HCT116 (cell line): ENCODE measurements around the gene ATP2A3.

ENCODE experiments used
- ELF1 ChIP-seq: IDR thresholded peaks from 2 replicates; pipeline ENCODE4 v1.6.1; 2012; ENCODE audit warnings: low read depth, borderline replicate concordance
- EZH2 ChIP-seq: fragments of 200-600 bp; sonication (generic); IDR thresholded peaks from 2 replicates; pipeline ENCODE4 v1.6.1; 2017; ENCODE audit warnings: antibody characterized with exemption, mixed run types
- POLR2A ChIP-seq: IDR thresholded peaks from 2 replicates; pipeline ENCODE4 v1.7.0; 2011; ENCODE audit warnings: borderline replicate concordance; ENCODE audit not compliant: insufficient read depth, insufficient read length; ENCODE audit errors: extremely low read depth
- POLR2AphosphoS5 ChIP-seq: IDR thresholded peaks from 2 replicates; pipeline ENCODE4 v1.6.1; 2011; ENCODE audit warnings: mild to moderate bottlenecking, low read depth, low read length, moderate library complexity
- RAD21 ChIP-seq: IDR thresholded peaks from 2 replicates; pipeline ENCODE4 v1.6.1; 2012; ENCODE audit warnings: low read depth, mild to moderate bottlenecking
- SIN3A ChIP-seq: IDR thresholded peaks from 2 replicates; pipeline ENCODE4 v1.6.1; 2012; ENCODE audit warnings: low read depth
- SRF ChIP-seq: IDR thresholded peaks from 2 replicates; pipeline ENCODE4 v1.6.1; 2012; ENCODE audit warnings: low read depth
- TCF7L2 ChIP-seq: IDR thresholded peaks from 2 replicates; pipeline ENCODE4 v1.7.0; 2011; ENCODE audit warnings: borderline replicate concordance, inconsistent platforms; ENCODE audit not compliant: insufficient read depth, insufficient read length; ENCODE audit errors: extremely low read depth
- ZNF274 ChIP-seq: fragments of 200-500 bp; sonication (Bioruptor generic); IDR thresholded peaks from 2 replicates; pipeline ENCODE4 v1.6.1; 2014; ENCODE audit warnings: mild to moderate bottlenecking, low read depth, low read length, inconsistent platforms
- TF ChIP-seq, protein P1 (sequence below), 3 experiments: fragments of 200-600 bp in 1 of 3; sonication (generic) in 1 of 3; IDR thresholded peaks in 2 of 3; conservative IDR thresholded peaks in 1 of 3; 2 replicates each; pipeline ENCODE4 v1.5.1; 2012 to 2017; ENCODE audit warnings: low read depth in 2 of 3, low read length in 2 of 3, antibody characterized with exemption in 1 of 3, borderline replicate concordance in 1 of 3, control low read depth in 1 of 3, mild to moderate bottlenecking in 1 of 3, mixed read lengths in 1 of 3, mixed run types in 1 of 3, moderate library complexity in 1 of 3; ENCODE audit not compliant: insufficient read depth in 1 of 3
- TF ChIP-seq, protein P2 (sequence below): IDR thresholded peaks from 2 replicates; pipeline ENCODE4 v1.6.1; 2012; ENCODE audit warnings: low read depth
- TF ChIP-seq, protein P3 (sequence below): IDR thresholded peaks from 2 replicates; pipeline ENCODE4 v1.6.1; 2011; ENCODE audit warnings: mild to moderate bottlenecking, low read length, moderate library complexity; ENCODE audit not compliant: insufficient replicate concordance; ENCODE audit errors: extremely low read depth

DNA sequence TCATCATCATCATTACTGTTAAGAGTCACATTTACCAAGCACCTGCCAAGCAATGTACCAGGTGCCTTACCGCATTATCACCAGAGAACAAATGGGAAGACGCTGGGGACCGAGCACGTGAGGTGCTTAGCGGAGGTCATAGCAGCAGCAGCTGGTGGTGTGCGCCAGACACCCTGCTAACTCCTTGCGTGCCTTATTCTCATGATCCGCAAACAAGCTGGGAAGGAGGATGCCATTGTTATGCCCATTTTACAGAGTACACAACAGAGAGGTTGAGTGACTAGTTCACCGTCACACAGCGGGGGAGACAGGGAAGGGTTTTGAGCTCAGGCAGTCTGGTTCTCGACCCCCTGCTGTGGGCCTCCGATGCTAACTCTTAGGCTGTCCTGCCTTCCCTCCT, 7.3 kb downstream of the ATP2A3 start:
- TF ChIP-seq, protein P1, sequence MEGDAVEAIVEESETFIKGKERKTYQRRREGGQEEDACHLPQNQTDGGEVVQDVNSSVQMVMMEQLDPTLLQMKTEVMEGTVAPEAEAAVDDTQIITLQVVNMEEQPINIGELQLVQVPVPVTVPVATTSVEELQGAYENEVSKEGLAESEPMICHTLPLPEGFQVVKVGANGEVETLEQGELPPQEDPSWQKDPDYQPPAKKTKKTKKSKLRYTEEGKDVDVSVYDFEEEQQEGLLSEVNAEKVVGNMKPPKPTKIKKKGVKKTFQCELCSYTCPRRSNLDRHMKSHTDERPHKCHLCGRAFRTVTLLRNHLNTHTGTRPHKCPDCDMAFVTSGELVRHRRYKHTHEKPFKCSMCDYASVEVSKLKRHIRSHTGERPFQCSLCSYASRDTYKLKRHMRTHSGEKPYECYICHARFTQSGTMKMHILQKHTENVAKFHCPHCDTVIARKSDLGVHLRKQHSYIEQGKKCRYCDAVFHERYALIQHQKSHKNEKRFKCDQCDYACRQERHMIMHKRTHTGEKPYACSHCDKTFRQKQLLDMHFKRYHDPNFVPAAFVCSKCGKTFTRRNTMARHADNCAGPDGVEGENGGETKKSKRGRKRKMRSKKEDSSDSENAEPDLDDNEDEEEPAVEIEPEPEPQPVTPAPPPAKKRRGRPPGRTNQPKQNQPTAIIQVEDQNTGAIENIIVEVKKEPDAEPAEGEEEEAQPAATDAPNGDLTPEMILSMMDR (IDR thresholded peaks at IDR 0.05 in 2 of 3, conservative IDR thresholded peaks at IDR 0.05 in 1 of 3; ENCODE audit: borderline replicate concordance in 1 of 3, insufficient read depth in 1 of 3, low read depth in 2 of 3, low read length in 2 of 3): no peak
- TF ChIP-seq POLR2A (no peak), SRF (no peak), EZH2 (no peak), ELF1 (no peak), POLR2AphosphoS5 (no peak), TCF7L2 (no peak), ZNF274 (no peak), RAD21 (no peak), SIN3A (no peak)
- TF ChIP-seq, protein P2, sequence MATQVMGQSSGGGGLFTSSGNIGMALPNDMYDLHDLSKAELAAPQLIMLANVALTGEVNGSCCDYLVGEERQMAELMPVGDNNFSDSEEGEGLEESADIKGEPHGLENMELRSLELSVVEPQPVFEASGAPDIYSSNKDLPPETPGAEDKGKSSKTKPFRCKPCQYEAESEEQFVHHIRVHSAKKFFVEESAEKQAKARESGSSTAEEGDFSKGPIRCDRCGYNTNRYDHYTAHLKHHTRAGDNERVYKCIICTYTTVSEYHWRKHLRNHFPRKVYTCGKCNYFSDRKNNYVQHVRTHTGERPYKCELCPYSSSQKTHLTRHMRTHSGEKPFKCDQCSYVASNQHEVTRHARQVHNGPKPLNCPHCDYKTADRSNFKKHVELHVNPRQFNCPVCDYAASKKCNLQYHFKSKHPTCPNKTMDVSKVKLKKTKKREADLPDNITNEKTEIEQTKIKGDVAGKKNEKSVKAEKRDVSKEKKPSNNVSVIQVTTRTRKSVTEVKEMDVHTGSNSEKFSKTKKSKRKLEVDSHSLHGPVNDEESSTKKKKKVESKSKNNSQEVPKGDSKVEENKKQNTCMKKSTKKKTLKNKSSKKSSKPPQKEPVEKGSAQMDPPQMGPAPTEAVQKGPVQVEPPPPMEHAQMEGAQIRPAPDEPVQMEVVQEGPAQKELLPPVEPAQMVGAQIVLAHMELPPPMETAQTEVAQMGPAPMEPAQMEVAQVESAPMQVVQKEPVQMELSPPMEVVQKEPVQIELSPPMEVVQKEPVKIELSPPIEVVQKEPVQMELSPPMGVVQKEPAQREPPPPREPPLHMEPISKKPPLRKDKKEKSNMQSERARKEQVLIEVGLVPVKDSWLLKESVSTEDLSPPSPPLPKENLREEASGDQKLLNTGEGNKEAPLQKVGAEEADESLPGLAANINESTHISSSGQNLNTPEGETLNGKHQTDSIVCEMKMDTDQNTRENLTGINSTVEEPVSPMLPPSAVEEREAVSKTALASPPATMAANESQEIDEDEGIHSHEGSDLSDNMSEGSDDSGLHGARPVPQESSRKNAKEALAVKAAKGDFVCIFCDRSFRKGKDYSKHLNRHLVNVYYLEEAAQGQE: no peak
- TF ChIP-seq, protein P3, sequence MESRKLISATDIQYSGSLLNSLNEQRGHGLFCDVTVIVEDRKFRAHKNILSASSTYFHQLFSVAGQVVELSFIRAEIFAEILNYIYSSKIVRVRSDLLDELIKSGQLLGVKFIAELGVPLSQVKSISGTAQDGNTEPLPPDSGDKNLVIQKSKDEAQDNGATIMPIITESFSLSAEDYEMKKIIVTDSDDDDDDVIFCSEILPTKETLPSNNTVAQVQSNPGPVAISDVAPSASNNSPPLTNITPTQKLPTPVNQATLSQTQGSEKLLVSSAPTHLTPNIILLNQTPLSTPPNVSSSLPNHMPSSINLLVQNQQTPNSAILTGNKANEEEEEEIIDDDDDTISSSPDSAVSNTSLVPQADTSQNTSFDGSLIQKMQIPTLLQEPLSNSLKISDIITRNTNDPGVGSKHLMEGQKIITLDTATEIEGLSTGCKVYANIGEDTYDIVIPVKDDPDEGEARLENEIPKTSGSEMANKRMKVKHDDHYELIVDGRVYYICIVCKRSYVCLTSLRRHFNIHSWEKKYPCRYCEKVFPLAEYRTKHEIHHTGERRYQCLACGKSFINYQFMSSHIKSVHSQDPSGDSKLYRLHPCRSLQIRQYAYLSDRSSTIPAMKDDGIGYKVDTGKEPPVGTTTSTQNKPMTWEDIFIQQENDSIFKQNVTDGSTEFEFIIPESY: no peak
